ENCODE measurements around the gene BEND6.

The BEND6 gene

GRCh38 chr6:56946368-56946767, 8.5 kb upstream of the BEND6 start:
- no peak for TF ChIP-seq CTCF (IDR thresholded peaks at IDR 0.05; ENCODE audit: insufficient read depth, low read length, poor library complexity, severe bottlenecking)
- no peak for DNase-seq (ENCODE audit: extremely low read depth, insufficient read length)
- Histone ChIP-seq H3K4me3 (replicated peaks; ENCODE audit: low read depth, low read length) (no peak overlapping the region), H3K36me3 (ENCODE audit: control insufficient read depth, insufficient read depth, low read length) (no peaks in the 10 kb centered on the region), H3K27me3 (replicated peaks; ENCODE audit: control insufficient read depth, insufficient read depth, low read length) (no peaks in the 10 kb centered on the region)

- no peak for TF ChIP-seq CTCF (IDR thresholded peaks at IDR 0.05; ENCODE audit: insufficient read depth, low read length, poor library complexity, severe bottlenecking)
- no peak for DNase-seq (ENCODE audit: extremely low read depth, insufficient read length)
- Histone ChIP-seq H3K27me3 (replicated peaks; ENCODE audit: control insufficient read depth, insufficient read depth, low read length) (no peaks in the 10 kb centered on the region), H3K4me3 (replicated peaks; ENCODE audit: low read depth, low read length) (no peak overlapping the region), H3K36me3 (ENCODE audit: control insufficient read depth, insufficient read depth, low read length) (no peaks in the 10 kb centered on the region)
Observed at GRCh38 chr6:56947924-56948323, 7.0 kb upstream of the BEND6 start.

GRCh38 chr6:56949265-56949664, 5.6 kb upstream of the BEND6 start:
- TF ChIP-seq CTCF (IDR thresholded peaks at IDR 0.05; ENCODE audit: insufficient read depth, low read length, poor library complexity, severe bottlenecking) = no peak
- Histone ChIP-seq H3K4me3 (replicated peaks; ENCODE audit: low read depth, low read length) (no peak overlapping the region), H3K27me3 (replicated peaks; ENCODE audit: control insufficient read depth, insufficient read depth, low read length) (no peaks in the 10 kb centered on the region), H3K36me3 (ENCODE audit: control insufficient read depth, insufficient read depth, low read length) (no peaks in the 10 kb centered on the region)
- DNase-seq (ENCODE audit: extremely low read depth, insufficient read length) = no peak

GRCh38 chr6:56949925-56950495, 4.9 kb upstream of the BEND6 start:
- Histone ChIP-seq H3K4me3 (replicated peaks; ENCODE audit: low read depth, low read length) (no peak overlapping the region), H3K27me3 (replicated peaks; ENCODE audit: control insufficient read depth, insufficient read depth, low read length) (no peaks in the 10 kb centered on the region), H3K36me3 (ENCODE audit: control insufficient read depth, insufficient read depth, low read length) (no peaks in the 10 kb centered on the region)
- no peak for DNase-seq (ENCODE audit: extremely low read depth, insufficient read length)
- no peak for TF ChIP-seq CTCF (IDR thresholded peaks at IDR 0.05; ENCODE audit: insufficient read depth, low read length, poor library complexity, severe bottlenecking)

GRCh38 chr6:56951049-56951831, 3.7 kb upstream of the BEND6 start:
- H3K36me3 ChIP-seq (ENCODE audit: control insufficient read depth, insufficient read depth, low read length) = no peaks in the 10 kb centered on the region
- no peak for TF ChIP-seq CTCF (IDR thresholded peaks at IDR 0.05; ENCODE audit: insufficient read depth, low read length, poor library complexity, severe bottlenecking)
- no peak overlapping the region for H3K4me3 ChIP-seq (replicated peaks; ENCODE audit: low read depth, low read length)
- peak; percentile 22 for DNase-seq (ENCODE audit: extremely low read depth, insufficient read length)
- no peaks in the 10 kb centered on the region for H3K27me3 ChIP-seq (replicated peaks; ENCODE audit: control insufficient read depth, insufficient read depth, low read length)

Data from GM06990 (cell line).